M059J (cell line): ENCODE data around the gene HOXD11. TPM values are rescaled to one million over a fixed set of nuclear protein-coding genes. Genes with fewer than 3 reads are reported as not detected.

Experiments
- DNase-seq: peaks from one replicate; pipeline ENCODE4 v3.0.0-alpha.2; 2012; ENCODE audit warnings: low read depth
- total RNA-seq: library from RNA; depleted of rRNA; stranded (reverse); fragments of >200 nt; shearing (Covaris generic); gene quantifications from 2 replicates; pipeline ENCODE4 v1.2.3, GENCODE V29; 2014

Gene HOXD11
- total RNA-seq, 1 experiment from 2014 or later = 16.9 TPM

DNA sequence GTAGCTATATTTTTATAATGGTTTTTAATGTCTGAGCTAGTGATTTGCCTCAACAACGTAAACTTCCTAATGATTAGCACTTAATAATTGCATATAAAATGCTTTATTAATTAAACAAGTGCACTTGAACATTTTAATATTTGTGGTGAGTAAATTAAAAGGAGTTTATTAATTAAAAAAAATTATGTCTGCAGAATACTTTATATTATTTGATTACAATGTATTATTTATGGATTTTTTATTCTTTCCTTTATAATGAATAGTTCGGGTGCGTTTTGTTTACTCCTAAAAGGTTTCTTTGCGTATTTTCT lies 24.7 kb downstream of the HOXD11 start:
- no peak for DNase-seq

DNA sequence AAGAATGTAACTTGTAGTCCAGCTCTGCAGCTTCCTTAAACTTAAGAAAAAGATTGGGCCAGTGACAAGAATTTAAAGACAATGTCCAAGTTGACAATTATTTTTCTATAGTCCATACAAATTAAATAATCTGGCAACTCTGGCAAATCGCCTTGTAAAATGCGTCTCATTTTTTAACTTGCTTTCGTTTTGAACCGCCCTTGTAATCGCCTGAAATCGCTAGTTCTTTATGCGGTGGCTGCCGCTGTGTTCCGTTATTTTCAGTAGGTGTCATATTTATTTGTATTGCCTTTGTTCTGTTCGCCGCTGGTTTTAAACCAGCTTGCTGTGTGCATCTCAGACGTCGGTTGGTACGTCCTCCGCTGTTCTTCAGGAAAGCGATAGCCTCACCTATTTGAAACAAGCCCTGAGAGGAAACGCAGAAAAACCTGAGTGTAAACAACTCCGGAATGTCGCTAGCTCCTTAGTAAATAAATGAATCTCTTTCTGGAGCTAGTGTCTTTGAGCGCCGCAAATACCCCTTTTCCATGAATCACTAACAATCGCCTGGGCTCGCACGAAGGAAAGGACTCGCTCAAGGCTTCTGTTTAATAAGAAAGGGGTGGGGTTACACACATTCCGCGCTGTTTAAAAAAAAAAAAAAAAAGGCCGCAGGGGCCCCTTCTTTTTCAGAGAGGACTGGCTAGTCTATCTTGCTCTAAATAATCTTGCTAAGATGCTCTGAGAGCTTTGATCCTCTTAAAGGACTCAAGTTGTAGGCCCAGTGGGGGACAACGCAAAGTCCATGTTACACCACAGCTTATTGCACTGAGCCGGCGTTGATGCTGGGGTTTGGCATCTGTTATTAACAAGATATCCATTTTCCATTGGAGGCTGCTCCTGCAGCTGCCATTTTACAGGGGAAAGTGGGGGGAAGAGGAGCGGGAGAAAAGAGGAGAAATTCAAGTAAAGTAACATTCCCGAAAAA lies 25.4 kb downstream of the HOXD11 start:
- DNase-seq = no peak

DNA sequence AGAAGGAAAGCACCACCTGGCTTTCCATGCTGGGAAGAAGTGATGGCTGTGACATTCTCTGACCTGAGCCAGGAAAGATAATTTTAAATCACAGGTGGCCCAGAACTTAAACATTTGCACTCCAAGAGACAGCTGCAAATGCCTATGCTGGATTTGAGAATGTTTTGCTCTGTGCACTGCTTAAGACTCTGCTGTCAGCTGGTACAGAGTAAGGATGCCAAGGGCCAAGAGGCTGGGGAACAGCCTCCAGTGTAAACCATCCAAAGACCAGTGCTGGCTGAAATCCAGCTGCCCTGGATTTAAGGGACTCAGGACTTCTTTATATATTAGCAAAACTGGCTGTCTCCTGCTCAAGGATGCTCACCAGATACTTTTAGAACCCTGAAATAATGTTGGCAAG lies 26.3 kb downstream of the HOXD11 start:
- no peak for DNase-seq

DNA sequence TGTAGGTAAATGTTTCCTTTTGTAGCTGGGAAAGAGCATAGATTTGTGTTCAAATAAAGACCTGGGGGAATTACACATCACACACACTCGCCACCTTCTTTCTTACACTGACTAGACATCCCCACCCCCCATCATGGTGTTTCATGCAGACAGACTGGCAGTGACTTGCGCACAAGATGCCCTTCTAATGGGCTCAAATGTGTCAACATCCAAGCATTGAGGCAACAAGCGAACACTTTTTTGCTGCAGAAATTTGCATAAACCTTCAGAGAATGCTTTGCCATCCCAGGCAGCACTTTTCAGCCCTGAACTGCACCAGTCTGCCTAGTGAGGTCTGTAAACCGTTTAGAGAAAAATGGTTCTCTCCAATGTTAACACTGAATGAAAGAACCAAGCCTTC lies 27.0 kb downstream of the HOXD11 start:
- no peak for DNase-seq

DNA sequence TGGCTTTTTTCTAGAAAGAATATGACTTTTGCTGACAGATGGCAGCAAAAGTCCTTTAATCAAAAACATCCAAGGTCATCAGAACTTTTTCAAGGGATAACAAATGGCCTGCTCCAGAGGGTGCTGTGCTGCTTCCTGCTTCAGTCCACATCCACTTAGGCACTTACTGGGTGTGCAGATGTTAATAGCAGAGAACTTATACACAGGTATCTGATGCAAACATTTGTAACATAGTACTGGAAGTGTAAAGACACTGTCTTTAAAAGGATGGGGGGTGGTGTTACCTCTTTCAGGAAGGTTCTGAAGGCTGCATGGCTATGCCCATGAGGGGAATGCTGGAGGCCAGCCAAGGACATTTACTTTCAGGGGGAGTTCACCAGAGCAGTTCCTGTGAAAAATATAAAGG lies 28.0 kb downstream of the HOXD11 start:
- DNase-seq = peak; percentile 46

DNA sequence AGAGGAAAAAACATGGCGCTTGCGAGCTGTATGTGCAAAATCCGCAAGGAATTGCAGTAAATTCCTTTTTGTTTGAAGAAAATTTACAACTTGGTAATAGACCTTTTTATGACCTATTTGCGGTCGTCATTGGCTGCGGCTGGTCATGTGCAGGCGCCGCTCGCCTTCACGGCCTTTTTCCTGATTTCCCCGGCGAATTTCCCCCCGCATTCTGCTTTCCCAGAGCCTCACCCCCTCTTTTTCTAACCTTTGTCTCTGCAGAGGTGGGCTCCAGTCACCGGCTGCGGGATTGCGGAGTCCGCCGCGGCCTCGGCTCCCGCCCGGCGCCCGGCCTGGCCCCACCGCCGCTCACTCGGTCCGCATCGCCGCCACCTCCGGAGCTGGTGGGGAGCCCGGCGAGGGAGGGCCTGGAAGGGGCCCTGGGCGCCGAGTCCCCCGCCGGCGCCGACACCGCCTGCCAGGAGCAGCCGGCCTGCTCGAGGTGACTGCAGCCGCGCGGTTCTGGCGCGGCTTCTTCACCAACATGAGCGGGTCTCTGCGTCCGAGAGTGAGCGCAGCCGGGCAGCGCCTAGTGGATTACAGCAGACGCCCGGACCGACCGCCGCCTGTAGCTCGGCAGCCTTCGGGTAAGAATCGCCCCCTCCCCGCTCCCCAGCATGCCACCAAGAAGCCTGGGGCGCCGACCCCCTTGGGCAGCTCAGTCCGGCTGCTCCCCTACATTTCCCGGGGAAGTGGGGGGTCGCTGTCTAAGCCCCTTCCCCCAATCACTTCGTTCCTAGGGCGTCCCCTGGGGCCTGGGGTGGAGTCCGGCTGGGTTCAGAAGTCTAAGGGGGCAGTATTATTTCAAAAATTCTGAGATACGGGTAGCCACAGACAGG lies 29.5 kb downstream of the HOXD11 start:
- peak; percentile 58 for DNase-seq

DNA sequence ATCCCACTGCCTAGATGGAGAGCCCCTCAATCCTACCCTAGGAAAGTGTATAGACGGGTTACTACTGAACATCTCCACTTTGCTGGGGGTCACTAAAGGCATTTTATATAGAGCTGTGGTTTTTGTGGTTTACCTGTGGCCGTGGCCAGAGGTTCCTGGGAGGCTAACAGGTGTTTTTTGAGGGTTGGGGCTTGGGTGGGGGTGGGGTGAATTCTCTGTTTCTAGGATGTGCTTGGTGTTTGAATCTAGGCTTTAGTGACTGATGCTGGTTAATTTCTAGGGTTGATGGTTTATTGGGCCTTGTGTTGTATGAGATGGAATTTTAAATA lies 30.1 kb downstream of the HOXD11 start:
- DNase-seq = no peak

DNA sequence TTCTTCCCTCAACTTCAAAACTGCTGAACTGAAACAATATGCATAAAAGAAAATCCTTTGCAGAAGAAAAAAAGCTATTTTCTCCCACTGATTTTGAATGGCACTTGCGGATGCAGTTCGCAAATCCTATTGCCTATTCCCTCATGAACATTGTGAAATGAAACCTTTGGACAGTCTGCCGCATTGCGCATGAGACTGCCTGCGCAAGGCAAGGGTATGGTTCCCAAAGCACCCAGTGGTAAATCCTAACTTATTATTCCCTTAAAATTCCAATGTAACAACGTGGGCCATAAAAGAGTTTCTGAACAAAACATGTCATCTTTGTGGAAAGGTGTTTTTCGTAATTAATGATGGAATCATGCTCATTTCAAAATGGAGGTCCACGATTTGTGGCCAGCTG lies 30.8 kb downstream of the HOXD11 start:
- no peak for DNase-seq

DNA sequence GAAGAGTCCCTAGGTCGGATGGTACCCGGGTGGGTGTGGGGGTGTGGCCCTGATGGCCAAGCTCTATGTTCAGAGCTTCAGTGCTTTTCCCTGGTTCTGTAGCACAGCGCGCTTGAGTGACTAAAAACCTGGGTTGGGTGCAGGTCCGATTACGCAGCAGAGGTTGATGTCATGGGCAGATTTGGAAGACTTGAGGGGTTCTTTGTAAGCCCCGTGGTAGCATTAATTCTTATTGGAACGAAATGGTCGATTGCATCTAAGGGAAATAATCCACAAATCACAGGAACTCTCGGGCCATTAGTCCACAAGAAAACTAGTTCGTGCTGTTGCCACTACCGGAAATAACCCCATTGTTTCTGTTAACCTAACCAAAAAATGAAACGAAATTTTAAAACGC lies 31.4 kb downstream of the HOXD11 start:
- DNase-seq = no peak

DNA sequence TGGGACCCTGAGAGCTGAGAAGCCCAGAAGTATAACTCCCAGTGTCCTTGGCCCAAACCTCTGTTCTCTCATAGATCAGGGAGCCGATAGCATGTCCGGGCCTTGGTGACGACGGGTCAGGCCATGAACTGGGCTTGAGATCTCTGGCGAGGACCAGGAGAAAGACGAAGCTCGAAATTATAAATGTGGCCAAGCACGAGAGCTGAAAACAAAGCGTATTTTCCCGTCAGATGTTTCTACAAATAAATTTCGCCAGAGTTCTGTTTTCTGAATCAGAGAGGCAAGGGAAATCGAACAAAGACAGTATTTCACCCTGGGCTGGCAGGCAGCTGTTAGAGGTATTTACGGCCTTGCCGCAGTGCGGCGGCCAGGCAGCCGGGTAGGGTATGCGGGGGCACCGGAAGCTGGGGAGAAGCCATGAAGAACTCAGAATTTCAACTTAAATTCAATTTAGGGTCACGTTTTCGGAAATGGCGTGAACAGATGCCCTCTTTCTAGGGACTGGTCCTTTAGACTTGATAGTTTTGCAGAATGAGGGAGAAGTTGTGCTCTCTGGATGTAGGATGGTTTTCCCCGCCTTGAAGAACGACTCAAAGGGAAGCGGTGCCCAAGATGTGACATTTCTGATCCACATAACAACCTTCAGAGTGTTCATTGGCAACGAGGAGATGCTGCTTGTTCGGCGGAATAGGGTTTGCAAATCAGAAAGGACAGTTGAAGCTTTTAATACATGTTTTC lies 32.0 kb downstream of the HOXD11 start:
- no peak for DNase-seq

DNA sequence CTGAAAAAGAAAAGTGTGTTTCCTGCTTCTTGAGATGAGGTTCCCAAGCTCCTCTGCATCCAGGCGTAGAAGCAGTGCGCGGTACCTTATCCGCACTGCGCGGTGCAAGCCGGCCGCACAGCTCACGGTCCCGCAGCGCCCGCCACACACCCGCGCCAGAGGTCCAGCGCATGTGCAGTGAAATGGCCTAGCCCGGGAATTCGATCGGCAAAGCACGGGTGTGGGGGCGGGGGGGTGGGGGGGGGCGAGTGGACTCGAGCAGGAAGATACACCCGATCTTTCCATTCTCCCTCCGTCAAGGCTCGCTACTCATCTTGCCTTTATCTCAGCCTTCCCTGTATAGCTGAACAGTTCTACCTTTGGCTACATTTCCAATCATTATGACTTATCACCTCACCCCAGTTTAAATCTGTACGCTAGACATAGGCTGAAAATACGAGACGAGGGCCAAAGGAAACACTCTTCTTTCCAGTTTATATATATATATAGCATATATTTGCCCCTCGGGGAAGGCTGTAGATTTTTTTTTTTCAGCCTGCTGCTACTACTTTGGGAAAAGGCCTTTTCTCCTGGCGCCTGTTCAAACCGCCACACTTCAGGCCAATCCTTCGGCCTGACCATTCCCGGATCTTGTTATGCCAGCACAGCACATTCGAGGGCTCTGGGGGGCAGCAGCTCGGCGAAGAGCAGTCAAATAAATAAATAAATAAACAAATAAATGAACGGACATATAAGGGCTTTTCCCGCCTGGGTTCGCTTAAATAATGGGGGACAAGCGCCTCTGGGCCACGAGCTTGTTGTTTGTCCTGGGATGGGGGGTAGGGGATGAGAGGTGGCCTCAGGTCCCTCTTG lies 32.8 kb downstream of the HOXD11 start:
- DNase-seq = no peak

DNA sequence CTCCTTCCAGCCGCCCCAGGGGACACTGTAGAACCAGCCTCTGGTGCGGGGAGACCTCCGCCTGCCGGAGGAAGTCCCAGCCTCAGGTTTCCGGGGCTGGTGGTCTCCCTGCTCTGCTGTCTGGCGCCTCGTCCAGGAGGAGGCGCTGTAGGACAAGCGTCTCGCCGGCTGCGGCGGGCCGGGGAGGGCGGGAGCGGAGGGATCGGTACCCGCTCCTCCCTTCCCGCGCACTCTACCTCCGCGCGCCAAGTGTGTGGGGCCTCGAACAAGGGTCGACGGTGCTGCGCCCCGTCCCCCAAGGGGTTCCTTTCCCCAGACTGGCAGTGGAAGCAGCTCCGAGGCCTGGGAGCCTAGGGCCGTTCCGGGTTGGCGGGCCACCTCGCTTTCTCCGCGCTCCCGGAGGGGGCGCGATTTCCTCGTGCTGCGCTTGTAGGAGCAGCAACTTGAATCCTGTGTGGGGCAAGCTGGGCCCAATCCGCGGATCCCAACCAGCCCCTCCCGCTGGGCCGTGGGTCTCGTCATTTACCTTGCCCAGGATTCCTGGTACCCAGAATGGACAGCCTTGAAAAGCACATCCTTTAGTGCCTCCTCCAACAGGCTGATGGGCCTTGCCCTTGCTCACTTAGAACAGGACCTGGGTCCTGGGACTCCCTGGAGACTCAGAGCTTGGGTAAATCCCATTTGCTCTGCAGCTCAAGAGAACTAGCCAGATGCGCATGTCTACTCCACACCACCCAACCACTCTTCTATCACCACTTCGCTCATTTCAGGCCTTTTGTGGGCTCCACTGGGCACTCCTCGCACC lies 33.6 kb downstream of the HOXD11 start:
- peak; percentile 64 for DNase-seq

DNA sequence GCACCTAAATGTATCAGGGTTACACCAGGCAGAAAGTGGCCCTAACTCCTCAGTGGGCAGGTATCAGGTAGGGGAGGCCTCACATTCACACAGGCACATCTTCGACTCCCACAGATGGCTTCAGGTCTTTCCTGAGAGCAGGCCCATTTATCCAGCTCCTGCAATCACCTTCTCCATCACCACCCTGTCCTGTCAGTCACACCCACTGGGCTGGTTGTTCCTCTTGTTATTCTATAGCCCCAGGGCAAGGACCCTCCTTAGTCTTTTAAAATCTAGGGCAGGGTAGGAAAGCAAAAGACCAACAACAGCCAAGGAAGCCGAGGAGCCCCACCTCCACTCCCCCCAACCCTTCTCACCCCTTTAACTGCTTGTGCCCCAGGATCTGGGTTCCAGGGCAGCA lies 35.2 kb downstream of the HOXD11 start:
- DNase-seq = no peak

DNA sequence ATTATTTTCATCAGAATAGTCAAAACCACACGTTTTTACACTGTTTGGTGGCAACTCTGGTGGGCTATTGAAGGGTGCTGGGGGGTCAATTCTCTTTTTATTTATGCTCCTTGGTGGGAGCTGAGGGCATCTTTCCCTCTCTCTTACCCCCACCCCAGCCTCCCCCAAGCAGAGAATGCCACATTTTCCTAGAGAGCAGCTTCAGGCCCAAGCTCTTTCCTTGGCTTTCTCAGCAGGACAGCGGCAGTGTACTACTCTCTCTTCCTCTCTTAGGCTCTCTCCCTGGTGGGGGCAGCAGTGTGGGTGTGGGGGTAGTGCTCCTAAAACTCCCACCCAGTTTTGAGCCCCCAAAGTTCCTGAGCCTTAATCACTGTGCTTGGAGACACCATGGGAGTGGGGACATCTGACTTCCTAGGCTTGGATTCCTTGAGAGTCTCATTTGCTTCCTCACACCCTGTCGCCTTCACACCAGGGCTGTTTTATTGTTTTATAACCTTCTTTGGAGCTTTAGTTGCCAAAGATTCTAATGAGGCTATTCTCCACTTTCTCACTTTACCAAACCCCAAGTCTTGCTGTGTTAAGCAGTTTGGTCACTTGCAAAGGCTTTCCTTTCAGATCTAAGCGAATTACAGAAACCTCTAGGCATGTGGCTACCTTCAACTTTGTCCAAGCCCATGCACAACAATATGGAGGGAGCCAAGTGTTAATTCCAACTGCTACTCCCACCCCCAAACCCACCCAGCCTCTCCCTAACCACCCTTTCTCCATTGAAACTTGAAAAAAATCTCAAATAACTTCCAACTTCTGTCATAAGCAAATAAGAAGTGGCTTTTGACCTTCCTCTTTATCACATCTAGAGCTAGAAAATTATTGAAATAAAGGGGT lies 38.2 kb downstream of the HOXD11 start:
- DNase-seq = no peak

DNA sequence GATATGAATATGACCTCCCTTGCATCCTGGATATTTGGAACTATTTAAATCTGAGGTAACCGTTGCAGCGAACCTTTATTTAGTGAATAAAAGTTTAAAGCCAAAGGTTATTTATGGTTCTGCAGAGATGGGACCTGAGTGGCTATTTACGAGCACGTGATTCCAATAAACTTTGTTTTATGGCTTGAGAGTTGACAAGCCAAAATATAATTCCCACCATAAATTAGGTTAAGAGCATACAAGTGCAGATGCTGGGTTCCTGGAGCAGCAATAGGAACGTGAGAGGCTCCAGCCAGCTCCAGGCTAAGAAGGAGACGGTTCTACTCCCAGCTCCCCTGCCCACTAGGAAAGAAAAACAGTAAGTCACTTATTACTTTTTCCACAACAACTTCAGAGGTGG lies 39.0 kb downstream of the HOXD11 start:
- no peak for DNase-seq

DNA sequence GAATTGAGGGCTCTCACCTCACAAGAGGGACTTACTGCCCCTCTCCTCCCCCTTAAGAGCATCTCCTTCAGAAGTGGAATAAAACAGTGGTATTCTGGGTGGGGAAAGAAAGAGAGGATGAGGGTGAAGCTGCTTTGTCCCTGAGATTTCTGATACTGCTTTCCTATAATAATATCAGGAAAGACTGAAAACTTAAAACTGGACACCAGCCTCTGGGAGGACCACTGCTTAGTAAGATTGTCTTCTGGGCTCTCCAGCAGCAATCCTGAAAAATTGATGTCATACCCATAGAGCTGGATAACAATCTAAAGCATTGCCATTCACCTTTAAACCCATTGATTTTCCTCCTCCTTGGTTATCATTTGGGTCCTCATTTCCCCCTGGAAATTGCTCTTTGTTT lies 39.6 kb downstream of the HOXD11 start:
- no peak for DNase-seq

DNA sequence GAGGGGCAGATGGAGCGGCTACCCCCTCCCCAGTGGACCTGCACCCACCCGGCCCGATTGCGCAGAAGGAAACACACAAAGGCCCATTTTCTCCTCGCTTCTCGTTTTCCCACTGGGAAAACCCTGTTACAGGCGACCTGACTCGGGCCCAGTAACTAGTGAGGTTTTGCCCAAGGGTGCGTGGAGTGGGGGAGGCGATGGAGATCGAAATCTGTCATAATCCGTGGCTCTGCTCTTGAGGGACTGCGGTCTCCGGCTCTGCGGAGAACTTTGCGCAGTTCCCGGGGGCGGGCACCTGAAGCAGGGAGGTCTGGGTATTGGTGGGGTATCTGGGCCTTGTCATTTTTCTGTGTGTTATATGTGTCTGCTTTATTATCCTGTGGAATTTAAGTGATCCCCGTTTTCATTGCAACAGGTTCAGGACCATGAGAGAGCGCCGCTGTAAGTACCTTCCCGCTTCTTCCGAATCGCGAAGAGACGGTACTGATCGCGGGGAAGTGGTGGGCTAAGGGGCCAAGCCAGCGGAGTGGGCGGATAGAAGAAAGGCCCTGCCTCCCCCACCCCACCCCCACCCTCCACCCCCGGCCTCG lies 40.2 kb downstream of the HOXD11 start:
- no peak for DNase-seq

DNA sequence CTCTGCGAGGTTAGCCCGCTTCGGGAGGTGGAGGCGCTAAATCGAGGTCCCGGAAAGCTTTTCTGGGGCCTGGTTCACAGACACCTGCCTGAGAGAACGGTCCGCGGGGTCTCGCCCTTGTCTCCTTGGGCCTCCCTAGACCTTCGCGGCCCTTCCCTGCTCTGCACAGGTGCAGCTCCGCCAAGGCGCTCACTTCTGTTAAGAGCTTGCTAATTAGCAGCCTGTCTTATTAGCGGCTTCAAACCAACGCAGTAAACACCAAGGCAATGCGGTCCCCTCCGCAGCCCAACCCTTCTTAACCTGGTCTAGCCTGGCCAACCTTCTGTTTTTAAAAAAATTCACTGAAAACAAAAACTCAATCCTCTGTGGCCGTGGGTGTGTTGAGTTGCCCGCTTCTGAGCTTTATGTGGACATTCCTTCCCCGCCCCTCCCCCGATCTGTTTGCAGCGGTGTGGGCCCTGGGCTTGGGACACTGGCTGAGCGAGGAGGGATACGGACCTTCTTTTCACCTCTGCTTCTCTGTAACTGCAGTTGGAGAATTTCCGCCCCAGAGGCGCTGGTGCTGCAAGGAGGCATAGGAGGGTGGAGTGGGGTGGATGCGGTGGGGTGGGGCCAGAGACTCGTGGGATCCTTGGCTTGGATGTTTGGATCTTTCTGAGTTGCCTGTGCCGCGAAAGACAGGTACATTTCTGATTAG lies 40.9 kb downstream of the HOXD11 start:
- no peak for DNase-seq
